ENCODE data around the gene GPATCH2. TPM values are rescaled to one million over a fixed set of nuclear protein-coding genes. Genes with fewer than 3 reads are reported as not detected.

GPATCH2 gene
- total RNA-seq, 1 experiment from 2014 or later: 11.2 TPM

DNA sequence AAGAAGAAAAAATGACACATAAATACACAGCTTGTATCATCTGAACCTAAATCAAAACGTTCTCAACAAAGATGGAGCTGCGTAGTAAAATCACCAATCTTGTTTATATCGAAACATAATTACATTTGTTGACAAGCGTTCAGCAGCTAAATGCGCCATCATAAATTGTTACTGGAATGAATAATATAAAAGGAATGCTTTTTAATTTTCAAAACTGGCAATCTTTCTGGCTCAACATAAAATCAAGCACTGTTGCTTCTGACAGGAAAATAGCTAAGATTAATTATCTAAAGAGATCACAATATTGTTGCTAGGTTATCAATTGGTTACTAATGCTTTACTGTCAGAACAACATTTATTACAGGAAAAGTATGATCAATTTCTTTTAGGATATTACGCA, 181.5 kb downstream of the GPATCH2 start:
- Histone ChIP-seq H3K9me3 (ENCODE audit: control insufficient read depth, insufficient read depth, low read depth, low read length) (no peaks in the 10 kb centered on the region), H3K4me3 (ENCODE audit: low read depth in 2 of 2, low read length in 2 of 2) (no peak overlapping the region), H3K36me3 (ENCODE audit: control insufficient read depth, insufficient read depth, low read length) (no peaks in the 10 kb centered on the region), H3K4me1 (ENCODE audit: control insufficient read depth, insufficient read depth, low read length) (no peaks in the 10 kb centered on the region), H3K27me3 (ENCODE audit: control insufficient read depth, insufficient read depth, low read length) (no peaks in the 10 kb centered on the region), H3K27ac (ENCODE audit: low read length) (no peak overlapping the region)
- ATAC-seq (no peak), DNase-seq (ENCODE audit: low read depth, low spot score) (no peak)
- BruUV-seq (replicated peaks): no TSS peak
- TF ChIP-seq TCF7L2 (IDR thresholded peaks at IDR 0.05; ENCODE audit: low read depth, low read length): no peak
- no peak for TF ChIP-seq CTCF (IDR thresholded peaks at IDR 0.05)
- TF ChIP-seq POLR2AphosphoS5 (IDR thresholded peaks at IDR 0.05; ENCODE audit: low read depth, low read length): no peak
- TF ChIP-seq SIN3A (IDR thresholded peaks at IDR 0.05; ENCODE audit: borderline replicate concordance, insufficient read depth, low read depth, low read length): no peak
- TF ChIP-seq, protein P1, sequence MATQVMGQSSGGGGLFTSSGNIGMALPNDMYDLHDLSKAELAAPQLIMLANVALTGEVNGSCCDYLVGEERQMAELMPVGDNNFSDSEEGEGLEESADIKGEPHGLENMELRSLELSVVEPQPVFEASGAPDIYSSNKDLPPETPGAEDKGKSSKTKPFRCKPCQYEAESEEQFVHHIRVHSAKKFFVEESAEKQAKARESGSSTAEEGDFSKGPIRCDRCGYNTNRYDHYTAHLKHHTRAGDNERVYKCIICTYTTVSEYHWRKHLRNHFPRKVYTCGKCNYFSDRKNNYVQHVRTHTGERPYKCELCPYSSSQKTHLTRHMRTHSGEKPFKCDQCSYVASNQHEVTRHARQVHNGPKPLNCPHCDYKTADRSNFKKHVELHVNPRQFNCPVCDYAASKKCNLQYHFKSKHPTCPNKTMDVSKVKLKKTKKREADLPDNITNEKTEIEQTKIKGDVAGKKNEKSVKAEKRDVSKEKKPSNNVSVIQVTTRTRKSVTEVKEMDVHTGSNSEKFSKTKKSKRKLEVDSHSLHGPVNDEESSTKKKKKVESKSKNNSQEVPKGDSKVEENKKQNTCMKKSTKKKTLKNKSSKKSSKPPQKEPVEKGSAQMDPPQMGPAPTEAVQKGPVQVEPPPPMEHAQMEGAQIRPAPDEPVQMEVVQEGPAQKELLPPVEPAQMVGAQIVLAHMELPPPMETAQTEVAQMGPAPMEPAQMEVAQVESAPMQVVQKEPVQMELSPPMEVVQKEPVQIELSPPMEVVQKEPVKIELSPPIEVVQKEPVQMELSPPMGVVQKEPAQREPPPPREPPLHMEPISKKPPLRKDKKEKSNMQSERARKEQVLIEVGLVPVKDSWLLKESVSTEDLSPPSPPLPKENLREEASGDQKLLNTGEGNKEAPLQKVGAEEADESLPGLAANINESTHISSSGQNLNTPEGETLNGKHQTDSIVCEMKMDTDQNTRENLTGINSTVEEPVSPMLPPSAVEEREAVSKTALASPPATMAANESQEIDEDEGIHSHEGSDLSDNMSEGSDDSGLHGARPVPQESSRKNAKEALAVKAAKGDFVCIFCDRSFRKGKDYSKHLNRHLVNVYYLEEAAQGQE (IDR thresholded peaks at IDR 0.05; ENCODE audit: insufficient read depth in 1 of 2, low read depth in 2 of 2, low read length in 1 of 2): no peak
- ChIA-PET CTCF (no interaction called here), POLR2A (no interaction called here)
- intact Hi-C loops (cut with micrococcal nuclease; ENCODE audit: unreplicated experiment) (no loop called here), in situ Hi-C loops (cut with HindIII; ENCODE audit: low pct_unique_long_range_greater_than_20kb, low sequenced_read_pairs) (no loop called here)

GRCh38 chr1:217443845-217444244, 187.0 kb downstream of the GPATCH2 start:
- Histone ChIP-seq H3K9me3 (ENCODE audit: control insufficient read depth, insufficient read depth, low read depth, low read length) (no peaks in the 10 kb centered on the region), H3K27ac (ENCODE audit: low read length) (no peak overlapping the region), H3K4me3 (ENCODE audit: low read depth in 2 of 2, low read length in 2 of 2) (no peak overlapping the region), H3K27me3 (ENCODE audit: control insufficient read depth, insufficient read depth, low read length) (no peaks in the 10 kb centered on the region), H3K36me3 (ENCODE audit: control insufficient read depth, insufficient read depth, low read length) (no peaks in the 10 kb centered on the region), H3K4me1 (ENCODE audit: control insufficient read depth, insufficient read depth, low read length) (no peaks in the 10 kb centered on the region)
- in situ Hi-C loops (cut with HindIII; ENCODE audit: low pct_unique_long_range_greater_than_20kb, low sequenced_read_pairs) (no loop called here), intact Hi-C loops (cut with micrococcal nuclease; ENCODE audit: unreplicated experiment) (no loop called here)
- CTCF ChIA-PET: no interaction called here
- POLR2A ChIA-PET: no interaction called here
- no peak for DNase-seq (ENCODE audit: low read depth, low spot score)
- no peak for TF ChIP-seq TCF7L2 (IDR thresholded peaks at IDR 0.05; ENCODE audit: low read depth, low read length)
- TF ChIP-seq, protein P1 (IDR thresholded peaks at IDR 0.05; ENCODE audit: insufficient read depth in 1 of 2, low read depth in 2 of 2, low read length in 1 of 2): no peak
- BruUV-seq (replicated peaks): no TSS peak
- no peak for ATAC-seq
